Adrenal gland (tissue), 12 donors: ENCODE data around the gene PGA3. TPM values are rescaled to one million over a fixed set of nuclear protein-coding genes. Genes with fewer than 3 reads are reported as not detected.
A peak's percentile ranks its signal among the peaks of the same experiment; 100 is the strongest.

ENCODE experiments used
- DNase-seq, 7 donors: peaks; one replicate each; pipeline ENCODE4 v3.0.0-alpha.2; 2019 to 2020
- H3K27ac ChIP-seq, 5 donors: fragments of 200-600 bp; sonication (generic) in 4 of 5; 1 replicate in 3 of 5; 2 replicates in 2 of 5; pipeline versions ENCODE4 v1.5.1 to v1.8.0; 2016 to 2020; ENCODE audit warnings: mild to moderate bottlenecking in 1 of 5
- H3K27me3 ChIP-seq: fragments of 200-600 bp; 2 replicates; pipeline ENCODE4 v1.8.0; 2021
- H3K36me3 ChIP-seq, 2 donors: fragments of 200-600 bp; replicated peaks in 1 of 2; 1 replicate in 1 of 2; 2 replicates in 1 of 2; pipeline versions ENCODE4 v1.5.1 to v1.8.0; 2018 to 2022
- H3K4me1 ChIP-seq, 2 donors: fragments of 200-600 bp; replicated peaks in 1 of 2; 1 replicate in 1 of 2; 2 replicates in 1 of 2; pipeline versions ENCODE4 v1.5.1 to v1.8.0; 2018 to 2021
- H3K4me3 ChIP-seq, 4 donors: fragments of 200-600 bp; sonication (generic) in 3 of 4; one replicate each; pipeline ENCODE4 v1.5.1; 2016 to 2018
- H3K9me3 ChIP-seq, 3 donors: fragments of 200-600 bp; sonication (generic) in 1 of 3; replicated peaks in 1 of 3; 1 replicate in 2 of 3; 2 replicates in 1 of 3; pipeline versions ENCODE4 v1.5.1 to v1.8.0; 2016 to 2021
- CTCF ChIP-seq, 6 experiments: fragments of 450-650 bp in 4 of 6; fragments of 200-600 bp in 2 of 6; sonication (generic) in 1 of 6; IDR thresholded peaks; 1 replicate in 5 of 6; 2 replicates in 1 of 6; pipeline versions ENCODE4 v1.5.1 to v1.8.0; 2016 to 2021; ENCODE audit warnings: antibody characterized with exemption in 6 of 6, mild to moderate bottlenecking in 2 of 6, moderate library complexity in 1 of 6
- POLR2A ChIP-seq, 2 donors: fragments of 450-650 bp; IDR thresholded peaks; one replicate each; pipeline ENCODE4 v1.6.1; 2017; ENCODE audit warnings: antibody characterized with exemption in 2 of 2, mild to moderate bottlenecking in 2 of 2, moderate library complexity in 1 of 2
- WGBS, 4 donors: extraction: QIAGEN DNeasy Blood & Tissue Kit in 2 of 4; methylation state at CpG; one replicate each; pipeline versions ENCODE4 v1.1.5 to v1.1.7; 2013 to 2017; 5-methylcytosine and 5-hydroxymethylcytosine counted together
- intact Hi-C, 2 donors: fragments of 100-400 bp; cut with DNase I; formaldehyde crosslinking; loops; one replicate each; pipeline versions ENCODE4 v1.14.1 to v1.15.0; 2022 to 2023
- polyA plus RNA-seq, 3 donors: library from polyadenylated mRNA; stranded (reverse); fragments of 200-250 nt in 2 of 3; fragments of 350-450 nt in 1 of 3; fragmentation: Illumina TruSeq in 1 of 3; extraction: RNeasy Lipid Tissue Mini Kit (QIAGEN cat#74804) in 1 of 3; gene quantifications; one replicate each; pipeline ENCODE4 v1.2.3, GENCODE V29; 2013 to 2014
- total RNA-seq, 9 donors: library from RNA; depleted of rRNA in 4 of 9; stranded (reverse); fragments of >200 nt in 4 of 9; fragments of 120-200 nt in 1 of 9; fragmentation: NEBNext Ultra II Directional in 1 of 9; extraction: Animal tissue kit (Norgen Biotek cat#: 25700) in 1 of 9; gene quantifications; one replicate each; pipeline versions ENCODE4 v1.1.0 to v1.2.4, GENCODE V29; 2013 to 2023
- donor health status: healthy with polysubstance abuse.
- donor health status: Bipolar disorder and iron deficiency.
- donor health status: DM: yes; HTN: yes; CAD: no.
- donor health status: DM: no; HTN: no; CAD: no.
- donor health status: DM: no; HTN: no; CAD: no.
- donor health status: DM: yes; HTN: yes; CAD: no.

PGA3 gene
- total and polyA plus RNA-seq, 12 donors = 0.11 to 4.1 (median 1.7) TPM; not detected in 4

- Histone ChIP-seq H3K27me3 (peaks cover 3% of the 10 kb centered on the region), H3K4me3 (no peak overlapping the region), H3K27ac (no peak overlapping the region), H3K9me3 (no peaks in the 10 kb centered on the region), H3K4me1 (no peaks in the 10 kb centered on the region), H3K36me3 (no peaks in the 10 kb centered on the region)
- no peak for DNase-seq
- 78 to 87% (median 83%) methylated on average over 3 of the region's 3 CpGs for WGBS, 4 donors
- no peak for TF ChIP-seq CTCF (IDR thresholded peaks at IDR 0.05)
- TF ChIP-seq POLR2A (IDR thresholded peaks at IDR 0.05) = no peak
- intact Hi-C loops = loop anchor here in 1 of 2 donors (5.0 kb wide), 1 partner anchor 41 kb away; no protein-coding TSS in a partner anchor
These were observed 30.4 kb upstream of the PGA3 start for GRCh38 chr11:61172888-61173287.

GRCh38 chr11:61173456-61173855 lies 29.9 kb upstream of the PGA3 start:
- no peaks in the 10 kb centered on the region for H3K9me3 ChIP-seq
- DNase-seq = peak in 1 of 7 donors; percentile 49
- no peak overlapping the region for H3K27ac ChIP-seq
- H3K4me3 ChIP-seq = no peak overlapping the region
- H3K4me1 ChIP-seq = no peaks in the 10 kb centered on the region
- TF ChIP-seq CTCF (IDR thresholded peaks at IDR 0.05) (peak in 5 of 6 experiments; percentile 23 to 51 (median 41)), POLR2A (IDR thresholded peaks at IDR 0.05) (no peak)
- H3K36me3 ChIP-seq = no peaks in the 10 kb centered on the region
- H3K27me3 ChIP-seq = peaks cover 3% of the 10 kb centered on the region
- intact Hi-C loops = loop anchor here in 1 of 2 donors (5.0 kb wide), 1 partner anchor 41 kb away; no protein-coding TSS in a partner anchor
- WGBS, 4 donors = 54 to 79% (median 72%) methylated on average over 4 of the region's 4 CpGs

GRCh38 chr11:61174273-61174672 lies 29.0 kb upstream of the PGA3 start:
- H3K4me1 ChIP-seq = no peaks in the 10 kb centered on the region
- intact Hi-C loops = loop anchor here in 1 of 2 donors (5.0 kb wide), 1 partner anchor 42 kb away; no protein-coding TSS in a partner anchor
- no peaks in the 10 kb centered on the region for H3K36me3 ChIP-seq
- DNase-seq = no peak
- TF ChIP-seq CTCF (IDR thresholded peaks at IDR 0.05) (no peak), POLR2A (IDR thresholded peaks at IDR 0.05) (no peak)
- no peak overlapping the region for H3K27ac ChIP-seq
- H3K27me3 ChIP-seq = peaks cover 3% of the 10 kb centered on the region
- no peak overlapping the region for H3K4me3 ChIP-seq
- no peaks in the 10 kb centered on the region for H3K9me3 ChIP-seq
- WGBS, 4 donors = 71 to 81% (median 78%) methylated on average over 5 to 6 of the region's 6 CpGs

GRCh38 chr11:61174949-61175348 lies 28.4 kb upstream of the PGA3 start:
- intact Hi-C loops = loop anchor here in 1 of 2 donors (5.0 kb wide), 1 partner anchor 43 kb away; no protein-coding TSS in a partner anchor
- H3K27me3 ChIP-seq = peaks cover 3% of the 10 kb centered on the region
- WGBS, 4 donors = 71 to 82% (median 81%) methylated on average over 5 to 6 of the region's 6 CpGs
- no peaks in the 10 kb centered on the region for H3K36me3 ChIP-seq
- no peak for DNase-seq
- no peaks in the 10 kb centered on the region for H3K4me1 ChIP-seq
- no peaks in the 10 kb centered on the region for H3K9me3 ChIP-seq
- H3K4me3 ChIP-seq = no peak overlapping the region
- TF ChIP-seq POLR2A (IDR thresholded peaks at IDR 0.05) (no peak), CTCF (IDR thresholded peaks at IDR 0.05) (no peak)
- H3K27ac ChIP-seq = no peak overlapping the region
